Activated naive CD8-positive, alpha-beta T cell treated with anti-CD3 and anti-CD28 coated beads for 36 hours (primary cell): Measurements from ENCODE around the gene NKAIN1. TPM values are rescaled to one million over a fixed set of nuclear protein-coding genes. Genes with fewer than 3 reads are reported as not detected.
"Not testable (repeated sequence)": the region's sequence is repeated elsewhere in the genome, so short reads cannot be mapped to it uniquely, and the experiment has no call there.

Experiments
- DNase-seq: peaks from one replicate; pipeline ENCODE4 v3.0.0; 2021
- H3K27ac Mint-ChIP-seq: one replicate; pipeline ENCODE4 v1.8.0; 2022; ENCODE audit warnings: mild to moderate bottlenecking, moderate library complexity, mixed read lengths
- H3K27me3 Mint-ChIP-seq: one replicate; pipeline ENCODE4 v1.8.0; 2022; ENCODE audit warnings: mild to moderate bottlenecking, mixed read lengths
- H3K36me3 Mint-ChIP-seq: one replicate; pipeline ENCODE4 v1.8.0; 2021; ENCODE audit warnings: mild to moderate bottlenecking, mixed read lengths
- H3K4me1 Mint-ChIP-seq: one replicate; pipeline ENCODE4 v1.8.0; 2021; ENCODE audit warnings: mixed read lengths
- H3K4me3 Mint-ChIP-seq: one replicate; pipeline ENCODE4 v1.8.0; 2022; ENCODE audit warnings: mild to moderate bottlenecking, moderate library complexity, mixed read lengths
- H3K9me3 Mint-ChIP-seq: one replicate; pipeline ENCODE4 v1.8.0; 2022; ENCODE audit warnings: mixed read lengths
- total RNA-seq, 2 experiments: library from RNA; stranded (reverse); gene quantifications; one replicate each; pipeline ENCODE4 v1.2.3, GENCODE V29; 2021

The NKAIN1 gene
- total RNA-seq, 2 experiments from 2014 or later, result not detected

GRCh38 chr1:31193729-31194128 is 46.0 kb downstream of the NKAIN1 start:
- Mint-ChIP-seq H3K4me3 (no peak overlapping the region), H3K27me3 (no peaks in the 10 kb centered on the region), H3K4me1 (no peaks in the 10 kb centered on the region), H3K9me3 (no peaks in the 10 kb centered on the region), H3K36me3 (no peaks in the 10 kb centered on the region), H3K27ac (no peak overlapping the region)
- no peak for DNase-seq

DNA sequence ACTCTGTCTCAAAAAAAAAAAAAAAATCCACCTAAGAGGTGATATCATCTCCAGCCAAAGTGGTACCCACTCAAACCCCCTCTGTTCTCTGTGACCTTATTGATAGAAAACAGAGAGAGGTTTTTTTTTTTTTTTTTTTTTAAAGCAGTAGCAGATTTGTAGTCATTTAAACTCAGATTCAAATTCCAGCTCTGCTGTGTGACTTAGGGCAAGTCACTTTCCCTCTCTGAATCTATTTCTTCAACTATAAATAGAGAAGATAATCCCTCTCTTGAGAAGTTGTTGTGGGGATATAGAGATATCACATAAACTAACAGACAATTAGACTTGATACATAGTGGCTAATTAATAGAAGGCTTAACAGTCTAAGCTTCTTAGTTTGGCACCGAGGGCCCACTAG is 48.4 kb downstream of the NKAIN1 start:
- H3K4me3 Mint-ChIP-seq, result no peak overlapping the region

GRCh38 chr1:31189696-31190674 is 49.7 kb downstream of the NKAIN1 start:
- no peak for DNase-seq
- no peak overlapping the region for H3K27ac Mint-ChIP-seq
- H3K27me3 Mint-ChIP-seq, result peaks cover 5% of the 10 kb centered on the region
- no peak overlapping the region for H3K4me3 Mint-ChIP-seq
- no peaks in the 10 kb centered on the region for H3K36me3 Mint-ChIP-seq
- no peaks in the 10 kb centered on the region for H3K9me3 Mint-ChIP-seq
- no peaks in the 10 kb centered on the region for H3K4me1 Mint-ChIP-seq

More for the DNA sequence above, 48.4 kb downstream of the NKAIN1 start:
- no peaks in the 10 kb centered on the region for H3K4me1 Mint-ChIP-seq
- no peak overlapping the region for H3K27ac Mint-ChIP-seq
- DNase-seq, result no peak
- H3K36me3 Mint-ChIP-seq, result no peaks in the 10 kb centered on the region
- no peaks in the 10 kb centered on the region for H3K27me3 Mint-ChIP-seq
- no peaks in the 10 kb centered on the region for H3K9me3 Mint-ChIP-seq

- H3K4me3 Mint-ChIP-seq, result no peak overlapping the region
- H3K4me1 Mint-ChIP-seq, result peaks cover 2% of the 10 kb centered on the region
- H3K27ac Mint-ChIP-seq, result no peak overlapping the region
- H3K9me3 Mint-ChIP-seq, result no peaks in the 10 kb centered on the region
- no peaks in the 10 kb centered on the region for H3K36me3 Mint-ChIP-seq
- H3K27me3 Mint-ChIP-seq, result peaks cover 55% of the 10 kb centered on the region
- DNase-seq, result peak; percentile 36
Observed at GRCh38 chr1:31183927-31184554, 55.6 kb downstream of the NKAIN1 start.

DNA sequence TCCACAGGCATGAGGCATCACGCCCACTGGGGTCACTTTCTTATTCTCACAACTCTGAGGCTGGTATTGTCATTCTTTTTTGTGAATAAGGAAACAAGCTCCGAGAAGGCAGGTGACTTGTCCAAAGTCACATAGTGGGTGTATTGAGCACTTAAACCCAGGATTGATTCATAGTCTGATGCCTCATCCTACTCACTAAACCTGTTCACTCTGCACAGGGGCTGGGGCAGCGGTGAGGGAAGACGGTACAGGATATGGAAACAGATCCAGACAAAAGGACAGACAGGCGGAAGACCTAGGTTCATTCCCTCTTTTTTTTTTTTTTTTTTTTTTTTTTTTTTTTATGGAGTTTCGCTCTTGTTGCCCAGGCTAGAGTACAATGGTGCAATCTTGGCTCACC is 56.6 kb downstream of the NKAIN1 start:
- H3K9me3 Mint-ChIP-seq, result no peaks in the 10 kb centered on the region
- H3K27ac Mint-ChIP-seq, result no peak overlapping the region
- H3K4me1 Mint-ChIP-seq, result peaks cover 2% of the 10 kb centered on the region
- no peaks in the 10 kb centered on the region for H3K36me3 Mint-ChIP-seq
- DNase-seq, result no peak
- H3K27me3 Mint-ChIP-seq, result peaks cover 60% of the 10 kb centered on the region
- H3K4me3 Mint-ChIP-seq, result no peak overlapping the region

GRCh38 chr1:31182352-31182751 is 57.3 kb downstream of the NKAIN1 start:
- Mint-ChIP-seq H3K27ac (no peak overlapping the region), H3K9me3 (no peaks in the 10 kb centered on the region), H3K4me1 (peaks cover 2% of the 10 kb centered on the region), H3K27me3 (peaks cover 65% of the 10 kb centered on the region), H3K4me3 (no peak overlapping the region), H3K36me3 (no peaks in the 10 kb centered on the region)
- DNase-seq, result peak; percentile 50

DNA sequence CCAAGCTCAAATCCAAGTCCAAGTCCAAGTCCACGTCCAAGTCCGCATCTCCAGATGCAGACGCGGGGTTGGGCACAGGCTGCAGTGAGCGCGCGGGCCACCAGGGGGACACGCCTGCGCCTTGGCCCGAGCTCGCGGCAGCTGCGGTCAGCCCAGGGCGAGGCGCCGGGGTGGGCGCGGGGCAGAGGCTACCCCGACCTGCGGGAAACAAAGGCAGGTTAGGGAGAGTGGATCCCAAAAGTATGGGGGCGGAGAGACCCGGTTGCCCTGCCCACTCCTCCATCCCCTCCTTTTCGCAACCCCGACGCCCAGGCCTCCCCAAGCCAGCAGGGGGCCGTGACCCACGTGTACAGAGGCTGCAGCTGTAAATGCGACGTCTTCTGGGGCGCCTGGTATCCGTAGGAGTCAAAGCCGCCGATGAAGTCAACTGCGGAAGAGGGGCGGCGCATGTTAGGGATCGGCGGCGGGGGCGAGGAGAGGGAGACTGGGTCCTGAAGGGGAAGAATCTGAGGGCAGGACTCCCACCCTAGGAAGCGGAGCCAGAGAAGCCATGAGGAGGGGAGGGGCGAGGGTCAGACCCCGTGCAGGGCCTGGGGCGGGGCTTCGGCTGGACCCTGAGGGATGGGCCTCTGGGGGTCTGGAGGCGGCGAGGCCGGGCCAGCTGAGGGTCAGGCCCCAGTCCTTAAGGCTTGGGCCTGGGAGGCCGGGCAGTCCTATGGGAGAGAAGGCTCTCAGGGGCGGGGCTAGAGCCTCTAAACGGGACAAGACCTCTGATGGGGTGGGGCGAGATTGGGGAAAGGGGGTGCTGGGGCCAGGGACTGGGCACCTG is 58.0 kb downstream of the NKAIN1 start:
- no peaks in the 10 kb centered on the region for H3K9me3 Mint-ChIP-seq
- no peaks in the 10 kb centered on the region for H3K36me3 Mint-ChIP-seq
- H3K4me1 Mint-ChIP-seq, result peaks cover 2% of the 10 kb centered on the region
- H3K27ac Mint-ChIP-seq, result no peak overlapping the region
- peaks cover 65% of the 10 kb centered on the region for H3K27me3 Mint-ChIP-seq
- H3K4me3 Mint-ChIP-seq, result no peak overlapping the region
- peak; percentile 61 for DNase-seq

DNA sequence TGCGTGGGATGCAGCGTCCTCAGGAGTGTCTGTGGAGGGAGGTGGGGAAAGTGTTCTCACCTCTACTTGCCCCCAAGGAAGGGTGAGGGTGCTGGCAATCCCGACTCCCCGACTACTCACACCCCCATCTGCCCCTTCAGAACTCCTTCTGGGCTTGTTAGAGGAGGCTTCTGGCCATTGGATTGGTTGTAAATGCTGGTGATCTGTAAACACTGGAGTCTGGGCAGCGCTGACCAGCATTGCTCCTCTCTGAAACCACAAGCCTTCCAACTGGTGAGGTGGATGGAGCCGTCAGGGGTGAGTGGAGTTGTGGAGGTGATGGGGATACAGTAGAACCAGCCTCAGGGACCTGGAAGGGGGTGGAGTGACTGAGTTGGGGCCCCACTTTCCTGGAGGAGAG is 59.3 kb downstream of the NKAIN1 start:
- H3K4me3 Mint-ChIP-seq, result no peak overlapping the region
- H3K36me3 Mint-ChIP-seq, result no peaks in the 10 kb centered on the region
- peaks cover 2% of the 10 kb centered on the region for H3K4me1 Mint-ChIP-seq
- H3K27ac Mint-ChIP-seq, result no peak overlapping the region
- H3K9me3 Mint-ChIP-seq, result no peaks in the 10 kb centered on the region
- H3K27me3 Mint-ChIP-seq, result peaks cover 64% of the 10 kb centered on the region
- DNase-seq, result no peak

DNA sequence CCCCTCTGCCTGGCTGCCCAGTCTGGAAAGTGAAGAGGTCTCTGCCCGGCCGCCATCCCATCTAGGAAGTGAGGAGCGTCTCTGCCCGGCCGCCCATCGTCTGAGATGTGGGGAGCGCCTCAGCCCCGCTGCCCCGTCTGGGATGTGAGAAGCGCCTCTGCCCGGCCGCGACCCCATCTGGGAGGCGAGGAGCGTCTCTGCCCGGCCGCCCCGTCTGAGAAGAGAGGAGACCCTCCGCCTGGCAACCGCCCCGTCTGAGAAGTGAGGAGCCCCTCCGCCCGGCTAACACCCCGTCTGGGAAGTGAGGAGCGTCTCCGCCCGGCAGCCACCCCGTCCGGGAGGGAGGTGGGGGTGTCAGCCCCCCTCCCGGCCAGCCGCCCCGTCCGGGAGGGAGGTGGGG is 63.4 kb downstream of the NKAIN1 start:
- peaks cover 33% of the 10 kb centered on the region for H3K27me3 Mint-ChIP-seq
- not testable (repeated sequence) for H3K4me3 Mint-ChIP-seq, H3K27ac Mint-ChIP-seq, H3K36me3 Mint-ChIP-seq, DNase-seq, H3K4me1 Mint-ChIP-seq, H3K9me3 Mint-ChIP-seq

DNA sequence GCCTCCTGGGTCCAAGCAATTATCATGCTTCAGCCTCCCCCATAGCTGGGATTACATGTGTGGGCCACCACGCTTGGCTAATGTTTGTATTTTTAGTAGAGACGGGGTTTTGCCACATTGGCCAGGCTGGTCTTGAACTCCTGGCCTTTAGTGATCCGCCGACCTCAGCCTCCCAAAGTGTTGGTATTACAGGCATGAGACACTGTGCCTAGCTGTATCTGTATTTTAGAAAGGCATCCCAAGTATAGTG is 69.3 kb downstream of the NKAIN1 start:
- no peak overlapping the region for H3K27ac Mint-ChIP-seq
- no peaks in the 10 kb centered on the region for H3K36me3 Mint-ChIP-seq
- no peak for DNase-seq
- no peaks in the 10 kb centered on the region for H3K27me3 Mint-ChIP-seq
- no peak overlapping the region for H3K4me3 Mint-ChIP-seq
- peaks cover 8% of the 10 kb centered on the region for H3K4me1 Mint-ChIP-seq
- peaks cover 2% of the 10 kb centered on the region for H3K9me3 Mint-ChIP-seq

DNA sequence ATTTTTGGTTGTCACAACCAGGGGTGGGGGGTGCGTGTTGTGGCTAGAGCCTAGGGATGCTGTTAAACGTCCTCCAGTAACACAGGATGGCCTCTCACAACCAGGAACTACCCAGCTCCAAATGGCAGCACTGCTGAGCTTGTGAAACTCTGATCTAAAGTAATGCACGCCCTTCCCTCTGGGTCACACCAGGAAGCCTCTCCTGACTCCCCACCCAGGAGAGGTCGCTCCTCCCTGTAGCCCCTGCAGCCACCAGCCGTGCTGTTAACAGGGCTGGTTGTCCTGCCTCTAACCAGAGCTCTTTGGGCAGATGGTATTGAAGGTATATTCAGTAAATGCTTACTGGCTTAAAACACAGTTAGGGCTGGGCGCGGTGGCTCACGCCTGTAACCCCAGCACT is 73.2 kb downstream of the NKAIN1 start:
- no peak overlapping the region for H3K27ac Mint-ChIP-seq
- peaks cover 10% of the 10 kb centered on the region for H3K4me1 Mint-ChIP-seq
- H3K4me3 Mint-ChIP-seq, result no peak overlapping the region
- H3K9me3 Mint-ChIP-seq, result no peaks in the 10 kb centered on the region
- peaks cover 8% of the 10 kb centered on the region for H3K27me3 Mint-ChIP-seq
- no peak for DNase-seq
- H3K36me3 Mint-ChIP-seq, result no peaks in the 10 kb centered on the region

GRCh38 chr1:31164291-31164690 is 75.4 kb downstream of the NKAIN1 start:
- peaks cover 2% of the 10 kb centered on the region for H3K4me1 Mint-ChIP-seq
- DNase-seq, result no peak
- H3K4me3 Mint-ChIP-seq, result no peak overlapping the region
- H3K36me3 Mint-ChIP-seq, result no peaks in the 10 kb centered on the region
- no peak overlapping the region for H3K27ac Mint-ChIP-seq
- H3K9me3 Mint-ChIP-seq, result no peaks in the 10 kb centered on the region
- peaks cover 8% of the 10 kb centered on the region for H3K27me3 Mint-ChIP-seq

DNA sequence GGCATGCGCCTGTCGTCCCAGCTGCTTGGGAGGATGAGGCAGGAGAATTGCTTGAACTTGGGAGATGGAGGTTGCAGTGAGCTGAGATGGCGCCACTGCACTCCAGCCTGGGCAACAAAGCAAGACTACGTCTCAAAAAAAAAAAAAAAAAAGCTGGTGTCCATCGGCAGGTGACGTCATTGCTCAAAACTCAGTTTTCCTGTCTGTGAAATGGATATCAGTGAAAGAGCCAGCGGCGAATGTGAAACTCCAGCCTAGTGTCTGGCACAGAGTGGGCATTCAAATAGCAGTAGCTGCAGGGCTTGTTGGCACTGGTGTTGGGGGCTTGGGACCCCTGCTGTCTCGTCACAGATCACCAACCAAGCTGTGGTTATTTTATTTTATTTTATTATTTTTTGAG is 75.8 kb downstream of the NKAIN1 start:
- H3K27me3 Mint-ChIP-seq, result peaks cover 8% of the 10 kb centered on the region
- DNase-seq, result no peak
- H3K36me3 Mint-ChIP-seq, result no peaks in the 10 kb centered on the region
- no peak overlapping the region for H3K4me3 Mint-ChIP-seq
- H3K9me3 Mint-ChIP-seq, result no peaks in the 10 kb centered on the region
- no peak overlapping the region for H3K27ac Mint-ChIP-seq
- H3K4me1 Mint-ChIP-seq, result peaks cover 2% of the 10 kb centered on the region

GRCh38 chr1:31161571-31161970 is 78.1 kb downstream of the NKAIN1 start:
- no peak overlapping the region for H3K4me3 Mint-ChIP-seq
- H3K36me3 Mint-ChIP-seq, result no peaks in the 10 kb centered on the region
- peaks cover 8% of the 10 kb centered on the region for H3K27me3 Mint-ChIP-seq
- peaks cover 2% of the 10 kb centered on the region for H3K4me1 Mint-ChIP-seq
- no peaks in the 10 kb centered on the region for H3K9me3 Mint-ChIP-seq
- DNase-seq, result no peak
- no peak overlapping the region for H3K27ac Mint-ChIP-seq

GRCh38 chr1:31159869-31160611 is 79.6 kb downstream of the NKAIN1 start:
- H3K9me3 Mint-ChIP-seq, result no peaks in the 10 kb centered on the region
- peaks cover 8% of the 10 kb centered on the region for H3K27me3 Mint-ChIP-seq
- no peak for DNase-seq
- H3K4me1 Mint-ChIP-seq, result peaks cover 9% of the 10 kb centered on the region
- H3K36me3 Mint-ChIP-seq, result no peaks in the 10 kb centered on the region
- no peak overlapping the region for H3K27ac Mint-ChIP-seq
- H3K4me3 Mint-ChIP-seq, result no peak overlapping the region
